HG03378 (cell line): Measurements from ENCODE around the gene KLHL29.

Experiments used
- ATAC-seq: cut with Tn5 transposase; IDR thresholded peaks from one replicate; pipeline ENCODE4 v1.9.1; 2021; ENCODE audit warnings: mild to moderate bottlenecking, moderate library complexity; ENCODE audit not compliant: unreplicated experiment

The KLHL29 gene

DNA sequence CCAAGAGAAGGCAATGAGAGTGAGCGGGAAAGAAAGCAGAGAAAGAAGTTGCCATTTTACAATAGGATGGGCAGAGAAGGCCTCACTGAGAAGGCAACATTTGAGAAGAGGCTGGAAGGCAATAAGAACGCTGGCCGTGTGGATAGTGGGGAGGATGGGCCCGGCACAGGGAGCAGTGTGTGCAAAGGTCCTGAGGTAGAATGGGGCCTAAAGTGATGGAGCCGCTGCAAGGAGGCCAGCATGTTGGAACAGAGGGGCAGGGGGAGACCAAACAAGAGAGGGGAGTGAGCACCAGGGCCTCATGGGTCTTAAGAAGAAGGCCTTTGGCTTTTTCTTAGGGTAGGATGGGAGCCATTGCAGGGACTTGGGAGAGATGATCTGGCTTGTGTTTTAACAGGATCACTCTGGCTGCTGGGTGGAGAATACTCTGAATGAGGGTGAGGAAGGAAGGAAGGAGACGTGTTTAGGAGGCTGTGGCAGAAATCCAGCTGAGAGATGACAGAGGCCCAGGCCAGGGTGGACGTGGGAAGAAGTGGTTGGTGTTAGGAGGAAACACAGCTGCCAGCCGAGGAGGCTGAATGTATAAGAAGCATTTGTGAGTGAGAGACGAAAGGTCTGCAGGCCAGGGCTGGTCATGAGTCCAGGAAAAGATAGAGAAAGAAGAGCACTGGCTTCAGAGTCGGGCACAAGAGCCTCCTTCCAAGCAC, 159.8 kb downstream of the KLHL29 start:
- ATAC-seq, result no peak

DNA sequence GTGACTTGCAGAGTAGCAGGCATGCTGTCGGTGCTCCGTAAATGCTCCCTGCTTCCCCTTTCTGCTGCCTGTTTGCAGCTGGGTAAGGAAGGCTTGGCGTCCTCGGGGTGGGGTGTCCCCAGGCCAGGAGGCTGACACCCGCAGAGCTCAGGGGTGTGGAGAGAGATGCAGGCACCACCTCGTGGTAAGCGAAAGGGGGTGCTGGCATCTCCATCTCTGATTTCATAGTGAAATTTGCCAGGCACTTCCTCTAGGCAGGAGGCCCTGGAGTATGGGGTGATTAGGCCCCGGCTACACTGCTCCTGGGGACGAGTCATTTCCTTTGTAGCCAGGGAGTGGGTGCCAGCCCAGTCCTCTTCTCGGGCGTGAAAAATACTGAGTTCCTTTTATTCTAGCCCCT, 160.4 kb downstream of the KLHL29 start:
- ATAC-seq, result no peak

DNA sequence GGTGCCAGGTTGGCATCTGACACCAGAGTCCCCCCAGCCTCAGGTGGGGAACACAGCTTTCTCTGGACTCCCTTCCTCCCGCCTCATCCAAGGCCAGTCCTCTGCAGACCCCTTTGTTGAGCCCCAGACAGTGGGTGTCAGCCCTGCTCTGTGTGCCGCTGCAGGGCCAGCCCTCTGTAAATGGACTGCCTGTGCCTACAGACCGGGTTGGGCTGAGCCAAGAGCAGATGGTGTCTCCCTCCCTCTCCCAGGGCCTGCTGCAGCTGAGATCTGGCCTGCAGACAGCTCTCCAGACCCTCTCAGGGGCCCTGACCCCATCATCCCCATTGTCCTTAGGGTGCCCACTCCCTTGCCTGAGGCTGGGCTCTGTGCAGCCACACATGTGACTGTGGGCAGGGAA, 160.8 kb downstream of the KLHL29 start:
- ATAC-seq, result no peak

DNA sequence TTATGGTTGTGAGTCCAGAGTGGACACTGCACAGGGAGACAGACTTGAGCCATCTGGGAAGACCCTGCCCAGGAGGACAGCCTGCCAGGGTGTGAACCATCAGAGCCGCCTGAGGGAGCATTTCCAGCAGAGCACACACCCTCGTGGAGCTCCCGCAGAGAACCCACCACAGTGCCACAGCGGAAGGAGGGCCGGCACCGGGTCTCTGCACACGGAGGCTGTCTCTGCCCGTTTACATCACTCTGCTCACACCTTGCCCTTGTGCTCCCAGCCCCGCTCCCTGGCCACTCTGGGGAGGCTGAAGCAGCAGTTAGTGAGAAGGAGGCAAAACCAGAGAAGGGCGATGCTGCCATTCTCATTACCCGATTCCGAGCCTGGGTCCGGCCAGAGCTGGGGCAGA, 161.9 kb downstream of the KLHL29 start:
- ATAC-seq, result no peak

DNA sequence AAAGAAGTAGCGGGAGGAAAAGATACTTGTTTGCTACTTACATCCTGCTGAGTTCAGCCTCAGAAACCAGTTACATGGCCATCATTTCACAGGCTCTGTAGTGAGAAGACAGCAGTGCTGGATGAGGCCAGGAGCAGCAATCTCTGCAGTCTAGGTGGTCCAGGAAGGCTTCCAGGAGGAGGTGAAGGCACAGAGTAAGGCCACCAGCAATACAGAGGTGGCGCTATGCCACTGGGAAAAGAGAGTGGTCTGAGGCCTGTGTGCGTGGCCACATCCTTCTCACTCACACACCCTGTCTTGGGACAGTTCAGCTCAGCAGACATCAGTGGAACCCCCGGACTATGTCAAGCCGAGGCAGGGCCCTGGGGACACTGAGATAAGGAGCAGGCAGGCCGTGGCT, 162.7 kb downstream of the KLHL29 start:
- no peak for ATAC-seq

DNA sequence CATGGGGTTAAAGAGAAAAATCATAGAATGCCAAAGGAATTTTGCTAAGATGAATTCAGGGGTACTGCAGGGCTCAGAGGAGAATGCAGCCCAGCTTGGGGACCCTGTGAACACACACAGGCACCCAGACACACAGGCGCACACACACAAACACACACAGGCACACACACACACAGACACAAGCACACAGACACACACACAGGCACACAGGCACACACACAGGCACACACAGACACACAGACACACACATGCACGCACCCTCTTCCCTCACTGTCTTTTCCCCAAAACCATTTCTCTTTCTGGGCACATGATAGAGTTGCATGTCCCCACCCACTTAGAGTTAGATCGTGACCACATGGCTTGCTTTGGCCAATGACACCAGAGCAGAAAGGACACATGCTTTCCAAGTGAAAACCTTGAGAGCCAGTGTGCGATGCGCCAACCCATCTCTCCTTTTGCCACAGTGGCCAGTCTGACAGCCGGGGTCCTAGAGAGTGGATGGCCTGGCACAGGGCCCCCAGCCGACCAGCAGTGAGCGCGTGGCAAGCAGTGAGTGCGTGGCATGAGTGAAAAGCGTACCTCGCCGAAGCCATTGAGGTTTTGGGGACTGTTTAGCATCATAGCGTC, 163.3 kb downstream of the KLHL29 start:
- ATAC-seq, result no peak

DNA sequence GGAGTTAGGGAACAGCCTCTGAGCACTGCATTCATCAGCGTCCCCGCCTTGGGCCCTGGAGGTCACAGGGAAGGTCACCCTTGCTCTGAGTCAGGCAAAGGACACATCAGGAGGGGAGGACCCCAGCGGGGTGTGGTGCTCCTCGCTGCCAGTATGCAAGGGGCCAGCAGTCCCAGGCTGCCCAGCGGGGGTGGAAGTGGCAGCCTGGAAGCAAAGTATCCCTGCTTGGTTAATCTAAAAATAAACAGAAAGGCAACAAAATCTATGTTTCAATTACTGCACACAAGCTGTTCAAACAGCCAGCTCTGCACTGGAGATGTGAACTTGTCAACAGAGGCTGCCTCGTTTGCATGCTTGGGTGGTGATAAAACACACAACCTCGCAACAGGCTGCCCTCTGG, 164.1 kb downstream of the KLHL29 start:
- ATAC-seq, result no peak

DNA sequence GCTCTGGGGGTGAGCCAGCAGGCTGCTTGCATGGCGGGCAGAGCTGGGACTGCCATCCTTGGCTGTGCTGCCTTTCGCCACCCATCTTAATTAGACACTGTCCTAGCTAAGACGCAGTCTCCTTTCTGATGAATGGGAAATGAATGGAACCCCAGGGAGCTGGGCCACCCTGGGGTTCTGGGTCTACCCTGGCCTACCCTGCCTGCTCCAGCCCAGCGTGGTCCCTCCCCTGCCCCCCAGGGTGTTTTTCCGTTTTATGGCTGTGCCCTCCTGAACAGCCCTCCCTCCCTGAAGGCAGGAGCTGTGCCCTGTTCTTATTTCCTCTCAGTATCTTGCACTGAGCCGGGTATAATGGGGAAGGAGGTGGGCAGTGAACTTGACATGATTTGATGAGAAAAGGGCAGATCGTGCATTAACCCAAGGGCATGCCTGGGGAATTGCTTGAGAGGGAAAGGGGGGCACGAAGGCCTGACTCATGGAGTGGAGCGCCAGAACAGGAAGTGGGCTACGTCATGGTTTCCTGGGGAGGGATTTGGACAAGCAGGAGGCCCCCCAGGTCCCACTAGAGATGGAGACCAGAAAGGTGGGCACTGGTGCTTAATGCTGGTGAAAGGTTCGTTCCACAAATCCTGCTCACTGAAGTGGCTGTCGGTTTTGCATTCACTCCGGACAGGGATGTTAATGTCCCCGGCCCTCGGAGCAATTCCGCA, 165.0 kb downstream of the KLHL29 start:
- ATAC-seq, result no peak

DNA sequence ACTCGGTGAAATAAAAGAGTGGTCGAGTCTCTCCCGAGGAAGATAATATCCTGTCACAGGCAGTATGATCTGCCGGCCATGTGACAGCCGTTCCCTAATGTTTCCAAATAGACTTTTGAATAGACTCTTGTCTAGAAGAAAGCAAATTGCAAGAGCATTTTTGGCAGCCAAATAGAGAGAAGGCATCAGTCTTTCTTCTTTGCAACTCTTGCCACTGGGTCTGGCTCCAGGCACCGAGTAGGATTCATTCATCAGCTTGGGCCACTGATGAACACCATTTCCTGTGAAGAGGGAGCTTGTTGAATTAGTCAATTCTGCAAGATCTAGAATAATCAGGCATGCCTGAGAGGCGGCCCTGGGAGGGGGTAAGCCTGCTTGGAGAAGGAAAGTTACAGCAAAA, 165.6 kb downstream of the KLHL29 start:
- no peak for ATAC-seq

DNA sequence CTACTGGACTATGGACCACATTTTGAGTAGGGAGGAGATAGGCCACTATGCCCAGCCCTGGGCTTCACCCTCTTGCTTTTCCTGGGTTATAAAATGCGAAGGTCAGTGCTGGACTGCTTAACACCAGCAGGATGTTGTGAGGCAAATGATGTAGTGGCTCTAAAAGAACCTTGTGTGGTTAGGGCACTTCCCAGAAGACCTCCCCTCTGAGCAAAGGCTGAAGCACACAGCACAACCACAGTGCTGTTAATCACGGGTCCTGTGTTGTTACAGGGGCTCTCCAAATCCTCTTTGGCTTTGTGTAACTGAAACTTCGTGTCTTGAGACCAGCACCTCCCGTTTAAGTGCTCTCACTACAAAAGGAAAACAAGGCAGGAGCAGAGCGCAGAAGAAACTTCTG, 166.9 kb downstream of the KLHL29 start:
- ATAC-seq, result no peak

DNA sequence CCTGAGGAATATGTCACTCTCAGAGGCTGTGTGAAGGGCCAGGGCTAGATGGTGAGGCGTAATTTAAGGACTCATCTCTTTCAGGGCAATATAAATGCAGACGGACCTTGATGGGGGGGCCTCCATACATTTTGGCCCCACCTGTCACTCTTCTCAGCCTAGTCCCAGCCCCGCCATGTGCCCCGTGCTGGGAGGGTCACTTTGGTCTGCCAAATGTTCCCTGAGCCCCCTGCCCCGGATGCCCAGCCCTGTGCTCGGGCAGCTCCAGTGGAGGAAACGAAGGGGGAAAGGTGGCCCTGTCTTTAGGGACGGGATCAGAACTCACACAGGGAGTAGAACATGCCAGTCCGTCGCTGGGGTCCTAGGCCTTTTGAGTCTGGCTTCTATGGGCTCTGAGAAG, 168.6 kb downstream of the KLHL29 start:
- no peak for ATAC-seq

DNA sequence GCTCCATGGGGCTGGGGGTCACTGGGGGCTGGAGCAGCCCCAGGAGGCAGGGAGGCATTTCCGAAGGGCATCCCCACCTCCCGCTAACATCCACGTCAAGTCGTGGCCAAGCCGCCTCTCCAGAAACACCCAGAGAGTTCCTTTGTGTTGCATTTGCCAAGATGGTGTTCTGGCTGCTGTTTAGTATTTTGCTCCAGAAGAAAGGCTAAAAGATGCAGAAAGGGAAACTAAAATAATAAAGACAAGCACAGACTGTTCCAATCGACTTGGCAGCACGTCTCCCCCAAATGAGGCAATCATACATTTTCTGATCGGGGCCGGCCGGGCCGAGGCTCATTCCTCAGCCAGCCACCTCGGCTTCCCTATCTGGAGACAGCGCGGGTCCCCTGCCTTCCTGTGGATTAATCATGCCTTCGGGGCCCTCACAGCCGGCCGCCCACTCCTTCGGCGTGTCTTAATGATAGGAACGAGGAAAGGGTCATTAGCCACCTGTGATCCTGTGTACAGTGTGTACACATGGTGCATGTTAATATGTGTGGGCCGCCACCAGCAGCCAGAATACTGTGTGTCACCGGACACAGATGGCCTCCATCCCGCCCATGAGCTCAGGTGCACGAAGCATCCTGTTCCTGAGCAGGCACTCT, 169.2 kb downstream of the KLHL29 start:
- ATAC-seq, result no peak

DNA sequence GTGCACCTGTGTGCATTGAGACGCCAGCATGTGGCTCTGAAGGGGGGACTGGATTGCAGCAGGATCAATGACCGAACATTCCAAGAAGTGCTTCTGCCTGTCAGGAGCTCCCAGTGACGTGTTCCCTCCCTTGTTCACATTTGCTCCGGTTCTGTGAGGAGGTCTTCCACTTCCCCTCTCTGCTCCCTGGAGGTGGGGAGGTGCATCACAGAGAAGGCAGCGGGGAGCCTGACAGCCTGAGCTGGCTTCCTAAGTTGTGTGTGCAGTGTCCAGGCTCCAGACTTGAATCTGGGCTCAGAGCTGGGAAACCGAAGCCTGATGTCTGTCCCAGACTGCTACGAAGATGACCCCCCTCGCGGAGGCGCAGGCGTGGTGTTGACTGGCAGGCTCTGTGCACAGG, 171.0 kb downstream of the KLHL29 start:
- no peak for ATAC-seq

DNA sequence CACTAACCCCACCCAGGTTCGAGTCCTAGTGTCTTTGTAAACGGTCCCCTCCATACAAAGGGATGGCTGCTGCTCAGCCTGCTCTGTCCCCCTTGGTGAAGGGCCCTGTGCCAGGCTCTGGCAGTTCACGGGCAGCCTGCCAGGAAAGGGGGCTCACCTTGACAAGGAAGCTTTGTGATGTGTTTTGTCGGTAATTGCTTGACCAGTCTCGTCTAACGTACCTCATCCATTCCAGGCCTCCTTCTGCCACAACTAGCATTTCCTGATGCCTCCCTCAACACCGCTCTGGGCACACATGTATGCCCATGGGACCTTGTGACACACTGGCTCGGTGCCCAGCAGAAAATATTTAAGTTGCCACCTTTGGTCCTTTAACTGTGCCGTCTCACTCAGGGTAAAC, 171.9 kb downstream of the KLHL29 start:
- ATAC-seq, result no peak

DNA sequence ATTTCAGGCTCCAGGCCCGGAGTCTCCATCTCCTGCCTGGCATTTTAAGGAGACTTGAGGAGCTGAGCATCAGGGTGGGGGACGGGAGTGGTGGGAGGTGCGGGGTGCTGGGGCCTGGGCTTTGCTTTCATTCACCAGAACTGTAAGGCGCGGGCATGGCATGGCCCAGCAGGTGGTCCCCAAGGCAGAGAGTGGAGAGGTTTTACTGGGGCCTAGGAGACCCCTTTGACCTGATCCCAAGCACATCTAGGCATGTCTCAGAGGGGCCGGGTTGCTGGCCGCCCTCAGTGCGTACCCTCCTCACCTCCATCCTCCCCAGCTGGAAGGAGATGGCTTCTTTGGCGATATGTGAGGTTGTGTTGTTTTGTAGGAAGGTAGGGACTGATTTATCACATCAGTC, 172.5 kb downstream of the KLHL29 start:
- no peak for ATAC-seq

DNA sequence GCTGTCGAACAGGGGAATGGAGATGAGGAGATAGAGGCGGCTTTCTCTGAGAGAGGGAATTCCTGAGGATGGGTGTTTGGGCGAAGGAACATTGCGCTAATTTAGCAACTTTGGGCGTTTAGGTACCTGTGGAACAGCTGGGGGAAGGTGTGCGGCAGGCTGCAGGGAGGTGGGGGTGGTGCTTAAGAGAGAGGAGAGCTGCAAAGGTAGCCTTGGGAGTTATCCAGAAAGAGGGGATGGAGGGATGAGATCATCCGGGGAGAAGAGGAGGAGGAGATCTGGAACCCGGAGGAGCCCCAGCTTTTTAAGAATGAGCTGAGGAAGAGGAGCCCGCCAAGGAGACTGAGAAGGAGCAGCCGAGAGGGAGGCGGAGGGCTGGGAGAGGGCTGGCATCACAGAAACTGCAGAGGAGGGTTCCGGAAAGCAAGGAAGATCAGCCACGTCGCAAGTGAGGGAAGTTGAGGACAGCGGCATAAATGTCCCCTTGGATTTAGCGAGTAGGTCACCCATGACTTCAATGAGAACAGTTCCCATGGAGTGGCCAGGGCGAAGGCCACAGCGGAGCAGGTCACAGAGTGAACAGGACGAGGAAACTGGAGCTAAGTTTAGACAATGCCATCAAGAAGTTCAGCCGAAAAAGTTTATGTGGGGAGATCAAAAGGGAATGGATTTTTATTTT, 174.7 kb downstream of the KLHL29 start:
- no peak for ATAC-seq

DNA sequence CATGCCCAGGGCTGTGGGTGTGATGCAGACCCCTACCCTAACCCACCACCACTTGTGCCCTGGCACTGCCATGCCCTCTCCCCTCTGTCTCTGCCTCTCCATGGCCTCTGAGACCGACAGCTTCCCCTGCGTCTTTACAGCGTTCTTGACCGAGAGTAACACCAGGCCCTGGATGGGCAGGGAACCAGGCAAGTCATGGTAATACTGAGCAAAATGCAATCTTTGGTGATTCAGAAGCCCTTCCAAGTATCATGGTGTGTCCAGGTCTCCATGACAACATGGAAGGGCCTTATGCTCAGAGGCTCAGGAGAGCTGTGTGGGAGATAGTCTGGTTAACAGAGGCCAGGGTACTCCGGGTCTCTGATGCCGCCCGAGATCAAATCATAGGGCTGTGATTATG, 176.1 kb downstream of the KLHL29 start:
- no peak for ATAC-seq

DNA sequence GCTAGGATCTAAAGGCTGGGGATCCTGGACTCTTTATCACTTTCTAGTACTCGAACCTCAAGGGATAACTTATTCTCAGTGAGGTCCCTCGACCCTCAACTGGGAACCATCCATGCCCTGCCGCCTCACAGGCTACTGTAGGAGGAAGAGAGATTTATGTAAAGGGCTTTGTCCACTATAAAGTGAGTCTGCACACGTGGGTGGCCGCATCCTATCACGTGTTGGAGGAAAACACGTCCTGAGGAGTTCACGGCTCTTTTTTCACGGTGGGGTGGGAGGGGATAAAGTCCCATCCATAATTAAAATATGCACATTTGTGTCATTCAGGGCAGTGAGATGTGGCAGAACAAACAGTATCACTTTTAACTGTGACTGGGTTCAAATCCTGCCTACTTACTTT, 176.6 kb downstream of the KLHL29 start:
- no peak for ATAC-seq

DNA sequence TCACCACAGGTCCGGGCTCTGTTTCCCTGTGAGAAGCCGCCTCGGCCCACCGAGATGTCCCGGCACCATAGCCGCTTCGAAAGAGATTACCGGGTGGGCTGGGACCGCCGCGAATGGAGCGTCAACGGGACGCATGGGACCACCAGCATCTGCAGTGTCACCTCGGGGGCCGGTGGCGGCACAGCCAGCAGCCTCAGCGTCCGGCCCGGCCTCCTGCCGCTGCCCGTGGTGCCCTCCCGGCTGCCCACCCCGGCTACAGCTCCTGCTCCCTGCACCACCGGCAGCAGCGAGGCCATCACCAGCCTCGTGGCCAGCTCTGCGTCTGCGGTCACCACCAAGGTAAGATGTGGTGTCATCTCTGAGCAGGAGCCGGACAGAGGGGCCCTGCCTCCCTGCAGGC, 177.2 kb downstream of the KLHL29 start:
- no peak for ATAC-seq

DNA sequence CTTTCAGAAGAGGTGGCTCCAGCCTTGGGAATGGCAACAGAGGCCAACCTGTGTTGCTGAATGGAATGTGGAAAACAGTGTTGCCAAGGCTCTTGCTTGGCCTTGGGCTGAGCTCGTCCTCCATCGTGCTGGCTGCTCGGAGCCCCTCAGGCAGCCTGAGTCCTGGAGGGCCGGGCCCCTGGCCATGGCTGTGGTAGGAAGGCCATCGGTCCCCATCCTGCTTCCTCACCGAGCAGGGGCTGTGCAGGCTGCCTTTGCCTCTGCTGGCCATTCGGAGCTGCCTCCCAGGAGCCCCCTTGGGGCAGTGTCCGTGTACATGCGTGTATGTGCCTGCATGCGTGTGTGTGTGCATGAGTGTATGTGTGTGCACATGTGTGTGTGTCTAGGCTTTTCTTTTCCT, 178.2 kb downstream of the KLHL29 start:
- ATAC-seq, result no peak
